Endothelial cell of umbilical vein (primary cell): ENCODE data around the gene LRRC72. TPM values are rescaled to one million over a fixed set of nuclear protein-coding genes. Genes with fewer than 3 reads are reported as not detected.

ENCODE experiments used
- BruUV-seq: library from RNA; stranded (reverse); fragments of 400-500 nt; replicated peaks from 2 replicates; lab custom pipeline; 2021; lab: Mats Ljungman, UMichigan
- CTCF ChIA-PET: fragments of 300-600, 350-600 bp; sonication (Branson Sonifier 250); formaldehyde crosslinking; loops from one replicate; lab custom pipeline; 2021; ENCODE audit warnings: antibody characterized with exemption, inconsistent platforms; lab: Charles Lee
- POLR2A ChIA-PET: fragments of 300-600, 350-600 bp; sonication (Branson Sonifier 250); formaldehyde crosslinking; loops from one replicate; lab custom pipeline; 2021; ENCODE audit warnings: antibody characterized with exemption, inconsistent platforms; lab: Charles Lee
- DNase-seq: peaks from one replicate; pipeline ENCODE4 v3.0.0-alpha.2; 2011; ENCODE audit warnings: low read depth, low spot score
- FAIRE-seq: peaks from 2 replicates; lab custom pipeline; 2011; peaks lifted over from hg19 to GRCh38; lab: Jason Lieb, UNC
- H2AFZ ChIP-seq: 2 replicates; pipeline ENCODE4 v1.6.0; 2012; ENCODE audit warnings: low read depth, low read length, control low read depth, inconsistent platforms
- H3K27ac ChIP-seq: 2 replicates; pipeline ENCODE4 v1.5.1; 2011; ENCODE audit warnings: low read depth, mild to moderate bottlenecking, control low read depth, low read length, moderate library complexity; ENCODE audit not compliant: insufficient read depth
- H3K27me3 ChIP-seq, 2 experiments: 2 replicates each; pipeline versions ENCODE4 v1.6.0 to v1.6.1; 2011; ENCODE audit warnings: low read length in 2 of 2, mixed read lengths in 1 of 2; ENCODE audit not compliant: control insufficient read depth in 2 of 2, insufficient read depth in 2 of 2
- H3K36me3 ChIP-seq, 2 experiments: 2 replicates in 1 of 2; 3 replicates in 1 of 2; pipeline ENCODE4 v1.5.1; 2011; ENCODE audit warnings: low read length in 2 of 2, mild to moderate bottlenecking in 1 of 2, moderate library complexity in 1 of 2; ENCODE audit not compliant: control insufficient read depth in 2 of 2, insufficient read depth in 2 of 2; ENCODE audit errors: extremely low read depth in 1 of 2
- H3K4me1 ChIP-seq: 3 replicates; pipeline ENCODE4 v1.5.1; 2011; ENCODE audit warnings: mild to moderate bottlenecking, low read length; ENCODE audit not compliant: control insufficient read depth, insufficient read depth; ENCODE audit errors: extremely low read depth
- H3K4me2 ChIP-seq: 2 replicates; pipeline ENCODE4 v1.6.1; 2011; ENCODE audit warnings: low read length, control low read depth, mixed read lengths; ENCODE audit not compliant: insufficient read depth
- H3K4me3 ChIP-seq, 3 experiments: fragments of 200-600 bp in 1 of 3; sonication (generic), shearing (Covaris generic) in 1 of 3; replicated peaks in 1 of 3; 2 replicates each; pipeline ENCODE4 v1.5.1; 2011 to 2016; ENCODE audit warnings: control low read depth in 3 of 3, low read length in 3 of 3, mild to moderate bottlenecking in 2 of 3, inconsistent platforms in 1 of 3, low read depth in 1 of 3, moderate library complexity in 1 of 3; ENCODE audit not compliant: insufficient read depth in 1 of 3
- H3K79me2 ChIP-seq: 2 replicates; pipeline ENCODE4 v1.6.0; 2012; ENCODE audit warnings: low read length, inconsistent platforms; ENCODE audit not compliant: control insufficient read depth, insufficient read depth
- H3K9ac ChIP-seq: replicated peaks from 2 replicates; pipeline ENCODE3; 2011; ENCODE audit warnings: low read length, control low read depth; ENCODE audit not compliant: insufficient read depth; ENCODE audit errors: extremely low read depth
- H3K9me1 ChIP-seq: replicated peaks from 3 replicates; pipeline ENCODE4 v1.6.0; 2011; ENCODE audit warnings: mild to moderate bottlenecking, low read length; ENCODE audit not compliant: control insufficient read depth, insufficient read depth; ENCODE audit errors: extremely low read depth
- H3K9me3 ChIP-seq: replicated peaks from 2 replicates; pipeline ENCODE4 v1.5.1; 2012; ENCODE audit warnings: low read length, inconsistent platforms; ENCODE audit not compliant: control insufficient read depth, insufficient read depth
- H4K20me1 ChIP-seq: replicated peaks from 2 replicates; pipeline ENCODE3; 2011; ENCODE audit warnings: mild to moderate bottlenecking, low read length; ENCODE audit not compliant: control insufficient read depth, insufficient read depth; ENCODE audit errors: extremely low read depth
- CTCF ChIP-seq, 2 donors: IDR thresholded peaks; 1 replicate in 1 of 2; 2 replicates in 1 of 2; pipeline ENCODE4 v1.5.1; 2011; ENCODE audit warnings: low read length in 2 of 2, mild to moderate bottlenecking in 2 of 2, moderate library complexity in 2 of 2, control low read depth in 1 of 2, inconsistent platforms in 1 of 2, low read depth in 1 of 2; ENCODE audit not compliant: insufficient read depth in 1 of 2; ENCODE audit errors: extremely low read depth in 1 of 2
- EZH2 ChIP-seq: IDR thresholded peaks from 2 replicates; pipeline ENCODE4 v1.6.1; 2012; ENCODE audit warnings: borderline replicate concordance, low read depth, mild to moderate bottlenecking, moderate library complexity, low read length, inconsistent platforms; ENCODE audit not compliant: severe bottlenecking
- FOS ChIP-seq: IDR thresholded peaks from 2 replicates; pipeline ENCODE4 v1.6.1; 2011; ENCODE audit warnings: mild to moderate bottlenecking, low read length, moderate library complexity, borderline replicate concordance; ENCODE audit not compliant: insufficient read depth
- GATA2 ChIP-seq: IDR thresholded peaks from 2 replicates; pipeline ENCODE4 v1.7.0; 2011; ENCODE audit warnings: low read depth, mild to moderate bottlenecking, moderate library complexity, mixed read lengths, low read length; ENCODE audit not compliant: insufficient read length, insufficient read depth
- JUN ChIP-seq: IDR thresholded peaks from 2 replicates; pipeline ENCODE4 v1.6.1; 2011; ENCODE audit warnings: borderline replicate concordance, low read depth; ENCODE audit not compliant: insufficient read length, insufficient read depth
- MAX ChIP-seq: IDR thresholded peaks from 2 replicates; pipeline ENCODE4 v1.6.1; 2011; ENCODE audit not compliant: insufficient read depth, insufficient read length
- MYC ChIP-seq: IDR thresholded peaks from one replicate; pipeline ENCODE4 v1.6.1; 2011; ENCODE audit warnings: mild to moderate bottlenecking, low read depth, low read length
- POLR2A ChIP-seq: IDR thresholded peaks from 2 replicates; pipeline ENCODE4 v1.6.1; 2012; ENCODE audit warnings: low read depth, mild to moderate bottlenecking, control low read depth, low read length
- POLR2AphosphoS5 ChIP-seq: IDR thresholded peaks from 2 replicates; pipeline ENCODE4 v1.6.1; 2012; ENCODE audit warnings: low read depth, mild to moderate bottlenecking, control low read depth, low read length, moderate library complexity; ENCODE audit not compliant: insufficient read depth
- dilution Hi-C: fragments of 300-500 bp; cut with MboI; formaldehyde crosslinking; loops from one replicate; pipeline ENCODE4 v1.15.0; 2019; ENCODE audit warnings: low sequenced_read_pairs; ENCODE audit not compliant: extremely low pct_ligation_motif_present
- intact Hi-C: fragments of 100-400 bp; cut with micrococcal nuclease; formaldehyde crosslinking; loops from one replicate; pipeline ENCODE4 v1.10.0; 2022
- polyA plus RNA-seq, 4 experiments: library from polyadenylated mRNA; depleted of rRNA in 3 of 4; stranded (reverse) in 3 of 4; unstranded in 1 of 4; fragments of >200 nt; gene quantifications; 2 replicates each; pipeline versions ENCODE4 v1.2.1 to v1.2.3, GENCODE V29; 2011 to 2012; ENCODE audit warnings: missing spikeins in 1 of 4
- total RNA-seq: library from RNA; stranded (reverse); gene quantifications from 2 replicates; pipeline ENCODE4 v1.2.3, GENCODE V29; 2021

Gene LRRC72
- total and polyA plus RNA-seq, 2 donors (not counting 3 experiments of a cell fraction or from before 2014, with no cell fraction given), result not detected

GRCh38 chr7:16494551-16494950 is 32.1 kb upstream of the LRRC72 start:
- Histone ChIP-seq H2AFZ (no peak overlapping the region), H3K27me3 (no peaks in the 10 kb centered on the region), H3K4me3 (no peak overlapping the region), H3K9ac (no peak overlapping the region), H3K27ac (no peak overlapping the region), H3K9me1 (no peaks in the 10 kb centered on the region), H4K20me1 (no peaks in the 10 kb centered on the region), H3K4me1 (no peaks in the 10 kb centered on the region), H3K4me2 (no peak overlapping the region), H3K36me3 (no peaks in the 10 kb centered on the region), H3K9me3 (no peaks in the 10 kb centered on the region), H3K79me2 (no peaks in the 10 kb centered on the region)
- intact Hi-C loops, result no loop called here
- no TSS peak for BruUV-seq
- TF ChIP-seq MYC (no peak), JUN (no peak), POLR2A (no peak), MAX (no peak), CTCF (IDR thresholded peaks at IDR 0.05; ENCODE audit: extremely low read depth in 1 of 2, insufficient read depth in 1 of 2, low read depth in 1 of 2, low read length in 2 of 2) (no peak), EZH2 (no peak), GATA2 (no peak), POLR2AphosphoS5 (no peak), FOS (no peak)
- POLR2A ChIA-PET, result no interaction called here
- dilution Hi-C loops, result no loop called here
- CTCF ChIA-PET, result interaction anchor here (1.2 kb wide), 1 partner anchor 11 kb away, joined by 4 read pairs; no protein-coding TSS in a partner anchor
- no peak for FAIRE-seq
- DNase-seq, result no peak
